Measurements from ENCODE around the gene GABRB2. TPM values are rescaled to one million over a fixed set of nuclear protein-coding genes. Genes with fewer than 3 reads are reported as not detected.

Gene GABRB2
- total RNA-seq, 1 donor from 2014 or later, result 1.6 TPM

DNA sequence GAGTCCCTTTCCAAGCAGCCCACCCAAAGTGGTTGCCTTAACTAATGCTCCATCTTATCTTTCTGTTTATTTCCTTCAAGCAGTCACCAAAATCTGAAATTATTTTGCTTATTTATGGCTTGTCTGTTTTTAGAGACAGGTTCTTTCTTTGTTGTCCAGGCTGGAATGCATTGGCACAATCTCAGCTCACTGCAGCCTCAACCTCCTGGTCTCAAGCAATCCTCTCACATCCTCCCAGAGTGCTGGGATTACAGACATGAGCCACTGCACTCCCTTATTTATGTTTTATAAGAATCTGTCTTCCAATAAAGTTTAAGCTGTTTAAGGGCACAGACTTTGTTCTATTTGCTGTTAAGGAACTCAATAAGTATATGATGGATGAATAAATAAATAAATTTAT lies 133.7 kb downstream of the GABRB2 start:
- Histone ChIP-seq H3K4me3 (no peak overlapping the region), H3K27ac (no peak overlapping the region), H3K27me3 (no peaks in the 10 kb centered on the region), H3K9me3 (no peaks in the 10 kb centered on the region), H3K4me1 (no peaks in the 10 kb centered on the region), H3K36me3 (no peaks in the 10 kb centered on the region)
- DNase-seq (no peak), ATAC-seq (no peak)
- intact Hi-C loops (cut with DNase I), result no loop called here
- TF ChIP-seq, protein P1, sequence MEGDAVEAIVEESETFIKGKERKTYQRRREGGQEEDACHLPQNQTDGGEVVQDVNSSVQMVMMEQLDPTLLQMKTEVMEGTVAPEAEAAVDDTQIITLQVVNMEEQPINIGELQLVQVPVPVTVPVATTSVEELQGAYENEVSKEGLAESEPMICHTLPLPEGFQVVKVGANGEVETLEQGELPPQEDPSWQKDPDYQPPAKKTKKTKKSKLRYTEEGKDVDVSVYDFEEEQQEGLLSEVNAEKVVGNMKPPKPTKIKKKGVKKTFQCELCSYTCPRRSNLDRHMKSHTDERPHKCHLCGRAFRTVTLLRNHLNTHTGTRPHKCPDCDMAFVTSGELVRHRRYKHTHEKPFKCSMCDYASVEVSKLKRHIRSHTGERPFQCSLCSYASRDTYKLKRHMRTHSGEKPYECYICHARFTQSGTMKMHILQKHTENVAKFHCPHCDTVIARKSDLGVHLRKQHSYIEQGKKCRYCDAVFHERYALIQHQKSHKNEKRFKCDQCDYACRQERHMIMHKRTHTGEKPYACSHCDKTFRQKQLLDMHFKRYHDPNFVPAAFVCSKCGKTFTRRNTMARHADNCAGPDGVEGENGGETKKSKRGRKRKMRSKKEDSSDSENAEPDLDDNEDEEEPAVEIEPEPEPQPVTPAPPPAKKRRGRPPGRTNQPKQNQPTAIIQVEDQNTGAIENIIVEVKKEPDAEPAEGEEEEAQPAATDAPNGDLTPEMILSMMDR (IDR thresholded peaks at IDR 0.05), result no peak

- no peaks in the 10 kb centered on the region for H3K27me3 ChIP-seq
- no peak overlapping the region for H3K4me3 ChIP-seq
- intact Hi-C loops (cut with DNase I), result no loop called here
- H3K27ac ChIP-seq, result no peak overlapping the region
- DNase-seq, result no peak
- H3K4me1 ChIP-seq, result no peaks in the 10 kb centered on the region
- no peaks in the 10 kb centered on the region for H3K36me3 ChIP-seq
- no peak for ATAC-seq
- TF ChIP-seq, protein P1 (IDR thresholded peaks at IDR 0.05), result no peak
- H3K9me3 ChIP-seq, result no peaks in the 10 kb centered on the region
These were observed 135.4 kb downstream of the GABRB2 start for GRCh38 chr5:161411156-161411555.

- TF ChIP-seq, protein P1 (IDR thresholded peaks at IDR 0.05), result no peak
- H3K27ac ChIP-seq, result no peak overlapping the region
- no peaks in the 10 kb centered on the region for H3K4me1 ChIP-seq
- DNase-seq, result no peak
- H3K27me3 ChIP-seq, result no peaks in the 10 kb centered on the region
- no peak overlapping the region for H3K4me3 ChIP-seq
- no peaks in the 10 kb centered on the region for H3K9me3 ChIP-seq
- no peak for ATAC-seq
- intact Hi-C loops (cut with DNase I), result no loop called here
- no peaks in the 10 kb centered on the region for H3K36me3 ChIP-seq
These were observed 135.9 kb downstream of the GABRB2 start for GRCh38 chr5:161410640-161411039.

GRCh38 chr5:161409471-161409870 lies 137.1 kb downstream of the GABRB2 start:
- Histone ChIP-seq H3K4me3 (no peak overlapping the region), H3K4me1 (no peaks in the 10 kb centered on the region), H3K27ac (no peak overlapping the region), H3K9me3 (no peaks in the 10 kb centered on the region), H3K36me3 (no peaks in the 10 kb centered on the region), H3K27me3 (no peaks in the 10 kb centered on the region)
- DNase-seq (no peak), ATAC-seq (no peak)
- intact Hi-C loops (cut with DNase I), result no loop called here
- TF ChIP-seq, protein P1 (IDR thresholded peaks at IDR 0.05), result no peak

- Histone ChIP-seq H3K4me3 (no peak overlapping the region), H3K27me3 (no peaks in the 10 kb centered on the region), H3K27ac (no peak overlapping the region), H3K4me1 (no peaks in the 10 kb centered on the region), H3K9me3 (no peaks in the 10 kb centered on the region), H3K36me3 (no peaks in the 10 kb centered on the region)
- DNase-seq (no peak), ATAC-seq (no peak)
- intact Hi-C loops (cut with DNase I), result no loop called here
- TF ChIP-seq, protein P1 (IDR thresholded peaks at IDR 0.05), result no peak
These were observed 139.6 kb downstream of the GABRB2 start for GRCh38 chr5:161406880-161407279.

DNA sequence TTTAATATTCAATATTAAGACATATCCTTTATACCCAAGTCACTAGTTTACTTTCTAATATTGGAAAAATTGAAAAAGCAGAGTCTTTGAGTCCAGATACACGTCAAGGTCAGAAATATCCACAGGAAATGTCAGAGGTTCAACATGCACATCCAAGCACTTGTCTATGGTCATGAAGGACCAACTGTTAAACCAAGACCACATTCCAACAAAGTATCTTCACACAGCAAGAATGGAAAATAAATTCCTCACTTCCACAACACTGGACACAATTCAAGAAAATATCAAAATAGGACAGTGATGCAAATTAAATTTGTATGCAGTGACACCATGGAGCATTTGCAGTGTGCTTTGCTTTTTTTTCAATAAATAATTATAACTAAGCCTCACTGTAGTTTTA lies 142.5 kb downstream of the GABRB2 start:
- H3K9me3 ChIP-seq, result no peaks in the 10 kb centered on the region
- H3K27ac ChIP-seq, result no peak overlapping the region
- H3K27me3 ChIP-seq, result no peaks in the 10 kb centered on the region
- no peaks in the 10 kb centered on the region for H3K36me3 ChIP-seq
- no peak overlapping the region for H3K4me3 ChIP-seq
- TF ChIP-seq, protein P1 (IDR thresholded peaks at IDR 0.05), result no peak
- ATAC-seq (no peak), DNase-seq (no peak)
- intact Hi-C loops (cut with DNase I), result no loop called here
- H3K4me1 ChIP-seq, result no peaks in the 10 kb centered on the region

All from upper lobe of right lung (tissue), 1 donor.